ENCODE data around the gene DUSP11.

DUSP11 gene

GRCh38 chr2:73716543-73717250 is 63.2 kb downstream of the DUSP11 start:
- no peak for DNase-seq

- no peak for DNase-seq
These were observed 65.8 kb downstream of the DUSP11 start for GRCh38 chr2:73714091-73714490.

Data from activated CD8-positive, alpha-beta memory T cell treated with anti-CD3 and anti-CD28 coated beads for 24 hours (primary cell).